ENCODE data around the gene PTPRN2.
"Not testable (repeated sequence)": the region's sequence is repeated elsewhere in the genome, so short reads cannot be mapped to it uniquely, and the experiment has no call there.

The PTPRN2 gene

DNA sequence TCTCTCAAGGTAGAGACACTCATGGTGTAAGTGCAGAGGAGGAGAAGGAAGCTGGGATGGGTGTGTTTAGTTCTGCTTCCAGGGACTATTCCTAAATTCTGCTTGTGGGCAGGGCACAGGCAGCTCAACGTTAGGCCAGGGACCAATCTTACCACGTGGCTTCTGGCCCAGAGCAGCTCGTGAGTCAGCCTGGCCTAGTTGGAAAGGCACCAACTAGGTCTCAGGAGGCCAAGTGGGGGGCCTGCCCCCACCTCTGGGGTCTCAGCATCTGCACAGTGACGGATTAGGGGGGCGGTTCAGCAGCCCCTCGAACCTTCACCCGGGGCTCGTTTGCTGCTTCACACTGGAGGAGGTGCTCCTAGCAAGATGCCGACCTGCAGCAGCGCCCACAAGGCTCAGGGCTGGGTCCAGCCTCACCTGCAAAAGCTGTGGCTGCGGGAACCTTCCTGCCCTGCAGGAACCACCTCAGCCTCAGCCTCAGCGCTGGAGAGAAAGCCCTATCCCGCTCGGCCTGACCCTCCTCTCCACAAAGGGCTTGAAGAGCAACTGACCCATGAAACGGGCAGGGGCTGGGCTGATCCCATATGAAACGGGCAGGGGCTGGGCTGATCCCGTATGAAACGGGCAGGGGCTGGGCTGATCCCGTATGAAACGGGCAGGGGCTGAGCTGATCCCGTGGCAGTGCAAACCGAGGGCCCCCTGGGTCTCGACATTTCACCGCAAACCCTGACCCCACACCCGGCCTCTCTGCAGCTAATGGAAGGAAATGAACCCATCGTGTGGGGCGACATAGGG, 803.4 kb downstream of the PTPRN2 start:
- Histone ChIP-seq H3K9ac (ENCODE audit: low read length) (no peak overlapping the region), H3K27ac (ENCODE audit: low read depth, low read length) (no peak overlapping the region), H3K4me1 (ENCODE audit: control insufficient read depth, insufficient read depth, low read length) (no peaks in the 10 kb centered on the region), H3K27me3 (ENCODE audit: control insufficient read depth, insufficient read depth, low read length) (no peaks in the 10 kb centered on the region), H3K36me3 (ENCODE audit: control insufficient read depth, insufficient read depth, low read length) (no peaks in the 10 kb centered on the region), H3K4me3 (ENCODE audit: low read length) (no peak overlapping the region)

DNA sequence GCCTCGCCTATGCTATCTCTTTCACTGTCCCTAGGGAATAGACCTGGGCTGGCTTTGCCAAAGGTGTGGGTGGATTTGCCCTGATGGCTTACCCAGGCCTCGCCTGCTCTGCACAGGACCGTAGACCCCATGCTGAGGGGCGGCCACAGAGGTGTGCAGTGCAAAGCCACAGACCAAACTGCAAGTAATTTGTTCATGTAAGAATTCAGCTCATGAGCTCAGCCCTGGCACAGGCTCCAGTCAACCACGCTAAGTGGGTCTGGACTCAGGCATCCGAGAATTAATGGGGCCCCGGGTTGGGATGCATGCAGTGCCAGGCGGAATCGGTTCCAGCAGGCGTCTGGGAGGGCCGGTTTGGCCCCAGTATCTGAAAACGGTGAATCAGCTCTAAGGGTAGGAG, 805.6 kb downstream of the PTPRN2 start:
- H3K27me3 ChIP-seq (ENCODE audit: control insufficient read depth, insufficient read depth, low read length) = no peaks in the 10 kb centered on the region

DNA sequence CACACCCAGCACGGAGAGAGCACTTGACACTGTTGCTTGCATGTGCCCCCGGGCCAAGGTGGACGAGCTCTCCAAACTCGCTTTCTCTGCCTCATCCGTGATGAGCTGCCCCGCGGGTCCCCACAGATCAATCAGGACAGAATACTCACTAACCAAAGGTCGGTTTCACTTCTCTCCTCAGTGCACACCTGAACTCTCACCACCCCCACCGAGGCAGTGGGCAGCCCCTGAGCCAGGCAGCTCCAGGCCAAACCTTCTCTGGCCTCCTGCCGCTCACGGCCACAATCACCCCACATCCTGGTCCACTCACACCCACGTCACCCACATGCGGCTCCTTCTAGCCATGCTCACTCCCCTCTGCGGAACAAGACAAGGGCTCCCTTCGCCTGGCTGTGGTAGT, 806.9 kb downstream of the PTPRN2 start:
- no peak overlapping the region for H3K4me3 ChIP-seq (ENCODE audit: low read length)
- H3K27ac ChIP-seq (ENCODE audit: low read depth, low read length) = no peak overlapping the region
- no peak overlapping the region for H3K9ac ChIP-seq (ENCODE audit: low read length)
- no peaks in the 10 kb centered on the region for H3K4me1 ChIP-seq (ENCODE audit: control insufficient read depth, insufficient read depth, low read length)
- H3K27me3 ChIP-seq (ENCODE audit: control insufficient read depth, insufficient read depth, low read length) = no peaks in the 10 kb centered on the region
- no peaks in the 10 kb centered on the region for H3K36me3 ChIP-seq (ENCODE audit: control insufficient read depth, insufficient read depth, low read length)

More for the DNA sequence above, 805.6 kb downstream of the PTPRN2 start:
- Histone ChIP-seq H3K4me1 (ENCODE audit: control insufficient read depth, insufficient read depth, low read length) (no peaks in the 10 kb centered on the region), H3K9ac (ENCODE audit: low read length) (no peak overlapping the region), H3K27ac (ENCODE audit: low read depth, low read length) (no peak overlapping the region), H3K4me3 (ENCODE audit: low read length) (no peak overlapping the region), H3K36me3 (ENCODE audit: control insufficient read depth, insufficient read depth, low read length) (no peaks in the 10 kb centered on the region)

- H3K9ac ChIP-seq (ENCODE audit: low read length) = no peak overlapping the region
- no peaks in the 10 kb centered on the region for H3K27me3 ChIP-seq (ENCODE audit: control insufficient read depth, insufficient read depth, low read length)
- no peaks in the 10 kb centered on the region for H3K36me3 ChIP-seq (ENCODE audit: control insufficient read depth, insufficient read depth, low read length)
- H3K4me3 ChIP-seq (ENCODE audit: low read length) = no peak overlapping the region
- H3K27ac ChIP-seq (ENCODE audit: low read depth, low read length) = no peak overlapping the region
- no peaks in the 10 kb centered on the region for H3K4me1 ChIP-seq (ENCODE audit: control insufficient read depth, insufficient read depth, low read length)
Observed at GRCh38 chr7:157780312-157780711, 807.3 kb downstream of the PTPRN2 start.

- Histone ChIP-seq H3K27ac (ENCODE audit: low read depth, low read length) (no peak overlapping the region), H3K9ac (ENCODE audit: low read length) (no peak overlapping the region), H3K4me1 (ENCODE audit: control insufficient read depth, insufficient read depth, low read length) (no peaks in the 10 kb centered on the region), H3K36me3 (ENCODE audit: control insufficient read depth, insufficient read depth, low read length) (no peaks in the 10 kb centered on the region), H3K27me3 (ENCODE audit: control insufficient read depth, insufficient read depth, low read length) (no peaks in the 10 kb centered on the region), H3K4me3 (ENCODE audit: low read length) (no peak overlapping the region)
Observed at GRCh38 chr7:157779206-157779605, 808.4 kb downstream of the PTPRN2 start.

DNA sequence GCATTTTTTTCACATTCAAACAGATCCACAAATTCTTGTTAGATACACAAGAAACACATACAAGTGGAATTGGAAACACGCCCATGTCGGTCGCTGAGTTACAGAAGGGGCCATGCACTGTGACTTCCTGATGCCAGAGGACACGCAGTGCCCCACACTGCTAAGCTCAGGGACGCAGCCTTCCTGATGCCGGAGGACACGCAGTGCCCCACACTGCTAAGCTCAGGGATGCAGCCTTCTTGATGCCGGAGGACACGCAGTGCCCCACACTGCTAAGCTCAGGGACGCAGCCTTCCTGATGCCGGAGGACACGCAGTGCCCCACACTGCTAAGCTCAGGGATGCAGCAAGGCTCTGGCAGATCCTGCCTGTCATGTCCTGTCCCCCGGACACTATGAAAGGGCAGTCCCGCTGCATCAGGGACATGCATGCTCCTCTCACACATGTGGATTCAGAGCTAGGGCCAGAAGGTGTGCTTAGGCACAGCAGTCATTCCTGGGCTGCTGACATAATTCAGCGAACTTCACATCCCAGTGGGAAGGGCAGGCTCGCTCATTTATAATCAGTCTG, 810.3 kb downstream of the PTPRN2 start:
- not testable (repeated sequence) for H3K9ac ChIP-seq (ENCODE audit: low read length); H3K27me3 ChIP-seq (ENCODE audit: control insufficient read depth, insufficient read depth, low read length); H3K36me3 ChIP-seq (ENCODE audit: control insufficient read depth, insufficient read depth, low read length); H3K4me1 ChIP-seq (ENCODE audit: control insufficient read depth, insufficient read depth, low read length); H3K4me3 ChIP-seq (ENCODE audit: low read length); H3K27ac ChIP-seq (ENCODE audit: low read depth, low read length)

DNA sequence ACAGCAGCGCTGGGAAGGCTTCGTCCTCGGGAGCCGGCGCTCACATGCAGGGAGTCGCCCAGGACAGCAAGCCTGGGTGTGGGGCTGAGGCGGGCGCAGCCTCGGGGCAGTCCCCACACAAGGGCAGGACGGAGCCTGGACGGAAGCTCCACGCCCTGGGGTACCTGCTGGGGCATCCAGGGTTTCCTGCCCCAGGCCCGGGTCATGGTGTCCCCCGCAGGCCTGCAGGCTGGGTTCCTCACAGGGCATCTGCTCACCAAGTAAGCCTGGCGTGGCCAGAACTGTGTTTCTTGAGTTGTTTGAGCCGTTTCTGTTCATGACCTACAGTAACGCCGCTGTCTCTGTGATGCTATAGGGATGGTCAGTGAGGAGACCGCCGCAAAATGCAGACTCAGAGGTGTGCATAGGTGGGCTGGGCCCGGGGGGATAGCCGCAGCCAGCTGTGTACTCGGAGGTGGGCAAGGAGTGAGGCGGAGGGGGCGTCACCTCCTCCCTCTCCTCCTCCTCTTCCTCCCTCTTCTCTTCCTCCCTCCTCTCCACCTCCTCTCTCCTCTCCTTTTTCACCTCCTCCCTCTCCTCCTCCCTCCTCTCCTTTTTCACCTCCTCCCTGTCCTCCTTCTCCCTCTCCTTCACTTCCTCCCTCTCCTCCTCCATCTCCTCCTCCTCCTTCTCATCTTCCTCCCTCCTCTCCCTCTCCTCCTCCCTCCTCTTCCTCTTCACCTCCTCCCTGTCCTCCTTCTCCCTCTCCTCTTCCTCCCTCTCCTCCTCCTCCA, 811.9 kb downstream of the PTPRN2 start:
- H3K27ac ChIP-seq (ENCODE audit: low read depth, low read length) = no peak overlapping the region
- no peaks in the 10 kb centered on the region for H3K4me1 ChIP-seq (ENCODE audit: control insufficient read depth, insufficient read depth, low read length)
- no peak overlapping the region for H3K9ac ChIP-seq (ENCODE audit: low read length)
- no peak overlapping the region for H3K4me3 ChIP-seq (ENCODE audit: low read length)
- no peaks in the 10 kb centered on the region for H3K36me3 ChIP-seq (ENCODE audit: control insufficient read depth, insufficient read depth, low read length)
- H3K27me3 ChIP-seq (ENCODE audit: control insufficient read depth, insufficient read depth, low read length) = no peaks in the 10 kb centered on the region

- Histone ChIP-seq H3K27me3 (ENCODE audit: control insufficient read depth, insufficient read depth, low read length) (no peaks in the 10 kb centered on the region), H3K36me3 (ENCODE audit: control insufficient read depth, insufficient read depth, low read length) (no peaks in the 10 kb centered on the region), H3K4me1 (ENCODE audit: control insufficient read depth, insufficient read depth, low read length) (no peaks in the 10 kb centered on the region), H3K9ac (ENCODE audit: low read length) (no peak overlapping the region), H3K27ac (ENCODE audit: low read depth, low read length) (no peak overlapping the region), H3K4me3 (ENCODE audit: low read length) (no peak overlapping the region)
Observed at GRCh38 chr7:157775021-157775559, 812.5 kb downstream of the PTPRN2 start.

DNA sequence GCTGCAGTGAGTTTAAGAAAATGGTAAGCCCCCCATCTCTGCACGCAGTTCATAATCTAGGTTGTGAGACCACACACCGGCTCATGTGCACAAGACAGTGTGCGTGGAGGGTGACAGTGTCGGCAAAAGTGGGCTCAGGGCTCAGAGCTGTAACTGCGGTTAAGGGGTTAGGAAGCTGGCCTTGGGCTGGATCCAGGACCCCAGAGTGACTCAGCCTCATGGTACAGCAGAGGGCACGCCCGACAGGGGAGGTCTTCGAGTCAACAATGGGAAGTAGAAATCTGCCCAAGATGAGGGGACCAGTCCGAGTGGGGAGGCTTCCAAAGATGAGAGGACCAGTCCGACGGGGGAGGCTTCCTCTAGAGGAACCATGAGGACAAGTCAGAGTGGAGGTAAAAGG, 813.1 kb downstream of the PTPRN2 start:
- H3K27ac ChIP-seq (ENCODE audit: low read depth, low read length) = no peak overlapping the region
- no peaks in the 10 kb centered on the region for H3K4me1 ChIP-seq (ENCODE audit: control insufficient read depth, insufficient read depth, low read length)
- no peak overlapping the region for H3K4me3 ChIP-seq (ENCODE audit: low read length)
- H3K9ac ChIP-seq (ENCODE audit: low read length) = no peak overlapping the region
- H3K36me3 ChIP-seq (ENCODE audit: control insufficient read depth, insufficient read depth, low read length) = no peaks in the 10 kb centered on the region
- H3K27me3 ChIP-seq (ENCODE audit: control insufficient read depth, insufficient read depth, low read length) = no peaks in the 10 kb centered on the region

DNA sequence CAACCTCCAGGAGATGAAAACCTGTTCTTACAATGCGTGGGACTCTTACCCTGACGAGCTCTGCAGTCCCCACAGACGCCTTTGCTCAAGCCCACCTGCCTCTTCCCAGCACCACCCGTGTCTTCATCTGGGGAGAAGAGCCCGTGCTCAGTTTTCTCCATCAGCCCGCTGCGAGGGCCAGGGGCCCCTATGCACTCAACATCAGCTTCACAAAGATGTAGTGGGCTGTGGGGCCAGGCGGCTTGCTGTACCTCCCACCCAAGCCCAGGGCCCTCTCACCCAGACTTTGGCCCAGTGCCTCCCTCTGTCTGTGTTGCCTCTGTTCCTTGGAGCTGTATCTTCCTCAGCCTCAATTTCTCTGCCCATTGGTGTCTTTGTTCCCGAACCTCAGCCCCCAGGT, 814.3 kb downstream of the PTPRN2 start:
- Histone ChIP-seq H3K27me3 (ENCODE audit: control insufficient read depth, insufficient read depth, low read length) (no peaks in the 10 kb centered on the region), H3K27ac (ENCODE audit: low read depth, low read length) (no peak overlapping the region), H3K4me1 (ENCODE audit: control insufficient read depth, insufficient read depth, low read length) (no peaks in the 10 kb centered on the region), H3K4me3 (ENCODE audit: low read length) (no peak overlapping the region), H3K9ac (ENCODE audit: low read length) (no peak overlapping the region), H3K36me3 (ENCODE audit: control insufficient read depth, insufficient read depth, low read length) (no peaks in the 10 kb centered on the region)

DNA sequence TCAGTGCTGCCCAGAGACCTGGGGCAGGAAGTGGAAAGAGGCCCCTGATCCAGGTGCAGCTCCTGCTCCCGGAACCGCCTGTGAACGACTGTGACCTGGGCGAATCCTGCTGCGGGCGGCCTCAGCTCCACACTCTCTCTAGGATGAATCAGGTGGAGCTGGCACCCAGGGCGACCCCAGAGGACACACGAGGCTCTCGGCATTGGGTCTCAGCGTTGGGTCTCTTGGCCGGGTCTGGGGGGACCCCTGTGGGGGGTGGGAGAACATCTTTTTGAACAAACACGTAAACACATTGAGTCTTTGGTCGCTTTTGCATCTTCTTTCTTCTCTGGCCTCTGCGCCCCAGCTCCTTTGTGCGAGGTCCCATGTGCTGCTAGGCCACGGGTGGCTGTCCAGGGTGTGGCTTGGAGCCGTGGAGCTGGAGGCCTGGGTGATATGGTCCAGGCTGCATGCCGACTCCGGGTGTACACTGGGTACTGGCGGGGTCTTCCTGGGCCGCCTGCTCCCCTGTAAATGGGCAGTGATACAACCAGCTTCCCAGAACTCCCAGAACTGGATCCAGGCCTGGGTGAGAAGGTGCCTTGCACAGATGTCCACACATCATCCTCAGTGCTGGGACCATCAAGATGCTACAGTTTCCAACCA, 815.0 kb downstream of the PTPRN2 start:
- Histone ChIP-seq H3K9ac (ENCODE audit: low read length) (no peak overlapping the region), H3K36me3 (ENCODE audit: control insufficient read depth, insufficient read depth, low read length) (no peaks in the 10 kb centered on the region), H3K27ac (ENCODE audit: low read depth, low read length) (no peak overlapping the region), H3K4me3 (ENCODE audit: low read length) (no peak overlapping the region), H3K27me3 (ENCODE audit: control insufficient read depth, insufficient read depth, low read length) (no peaks in the 10 kb centered on the region), H3K4me1 (ENCODE audit: control insufficient read depth, insufficient read depth, low read length) (no peaks in the 10 kb centered on the region)

GRCh38 chr7:157771689-157772088, 815.9 kb downstream of the PTPRN2 start:
- no peak overlapping the region for H3K27ac ChIP-seq (ENCODE audit: low read depth, low read length)
- H3K4me1 ChIP-seq (ENCODE audit: control insufficient read depth, insufficient read depth, low read length) = no peaks in the 10 kb centered on the region
- H3K4me3 ChIP-seq (ENCODE audit: low read length) = no peak overlapping the region
- no peaks in the 10 kb centered on the region for H3K36me3 ChIP-seq (ENCODE audit: control insufficient read depth, insufficient read depth, low read length)
- no peak overlapping the region for H3K9ac ChIP-seq (ENCODE audit: low read length)
- H3K27me3 ChIP-seq (ENCODE audit: control insufficient read depth, insufficient read depth, low read length) = no peaks in the 10 kb centered on the region
